ENCODE results near the gene ASCC3.

ASCC3 gene

GRCh38 chr6:100462706-100463629, 418.2 kb downstream of the ASCC3 start:
- in situ Hi-C loops (cut with MboI; ENCODE audit: low pct_unique_long_range_greater_than_20kb, low sequenced_read_pairs): no loop called here
- DNase-seq: no peak

- in situ Hi-C loops (cut with MboI; ENCODE audit: low pct_unique_long_range_greater_than_20kb, low sequenced_read_pairs): no loop called here
- DNase-seq: no peak
Observed at GRCh38 chr6:100461917-100462705, 419.0 kb downstream of the ASCC3 start.

GRCh38 chr6:100461278-100461916, 419.7 kb downstream of the ASCC3 start:
- DNase-seq: no peak
- in situ Hi-C loops (cut with MboI; ENCODE audit: low pct_unique_long_range_greater_than_20kb, low sequenced_read_pairs): no loop called here

- no peak for DNase-seq
- in situ Hi-C loops (cut with MboI; ENCODE audit: low pct_unique_long_range_greater_than_20kb, low sequenced_read_pairs): no loop called here
Observed at GRCh38 chr6:100460650-100461204, 420.4 kb downstream of the ASCC3 start.

- DNase-seq: no peak
- in situ Hi-C loops (cut with MboI; ENCODE audit: low pct_unique_long_range_greater_than_20kb, low sequenced_read_pairs): no loop called here
Observed at GRCh38 chr6:100459592-100460184, 421.4 kb downstream of the ASCC3 start.

GRCh38 chr6:100458841-100459591, 422.1 kb downstream of the ASCC3 start:
- in situ Hi-C loops (cut with MboI; ENCODE audit: low pct_unique_long_range_greater_than_20kb, low sequenced_read_pairs): no loop called here
- no peak for DNase-seq
